ENCODE data around the gene TAGLN.

DNA sequence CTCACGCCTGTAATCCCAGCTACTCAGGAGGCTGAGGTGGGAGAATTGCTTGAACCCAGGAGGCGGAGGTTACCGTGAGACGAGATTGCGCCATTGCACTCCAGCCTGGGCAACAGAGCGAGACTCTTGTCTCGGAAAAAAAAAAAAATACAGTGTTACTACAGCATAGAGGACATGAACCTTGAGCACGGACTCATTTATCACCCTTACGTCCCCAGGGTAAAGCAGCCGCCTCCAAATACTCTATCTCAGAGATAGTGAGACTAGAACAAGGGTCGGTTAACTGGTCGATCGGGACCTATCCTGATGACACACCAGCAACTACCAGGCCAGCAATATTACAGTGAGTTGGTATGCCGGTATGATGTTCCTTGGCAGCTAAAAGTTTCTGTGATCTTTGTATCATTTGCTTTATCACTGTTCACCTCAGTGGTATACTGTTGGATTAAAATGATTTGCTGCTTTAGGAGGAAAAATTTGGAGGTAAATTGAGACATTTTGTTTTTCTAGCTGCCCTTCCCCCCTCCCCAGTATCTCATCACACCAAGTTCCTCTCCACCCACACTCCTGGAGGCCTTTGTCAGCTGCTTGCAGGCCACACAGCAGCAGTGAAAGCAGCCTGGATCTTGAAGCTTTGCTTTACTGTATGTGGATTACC, 27.6 kb upstream of the TAGLN start:
- TF ChIP-seq, protein P1, sequence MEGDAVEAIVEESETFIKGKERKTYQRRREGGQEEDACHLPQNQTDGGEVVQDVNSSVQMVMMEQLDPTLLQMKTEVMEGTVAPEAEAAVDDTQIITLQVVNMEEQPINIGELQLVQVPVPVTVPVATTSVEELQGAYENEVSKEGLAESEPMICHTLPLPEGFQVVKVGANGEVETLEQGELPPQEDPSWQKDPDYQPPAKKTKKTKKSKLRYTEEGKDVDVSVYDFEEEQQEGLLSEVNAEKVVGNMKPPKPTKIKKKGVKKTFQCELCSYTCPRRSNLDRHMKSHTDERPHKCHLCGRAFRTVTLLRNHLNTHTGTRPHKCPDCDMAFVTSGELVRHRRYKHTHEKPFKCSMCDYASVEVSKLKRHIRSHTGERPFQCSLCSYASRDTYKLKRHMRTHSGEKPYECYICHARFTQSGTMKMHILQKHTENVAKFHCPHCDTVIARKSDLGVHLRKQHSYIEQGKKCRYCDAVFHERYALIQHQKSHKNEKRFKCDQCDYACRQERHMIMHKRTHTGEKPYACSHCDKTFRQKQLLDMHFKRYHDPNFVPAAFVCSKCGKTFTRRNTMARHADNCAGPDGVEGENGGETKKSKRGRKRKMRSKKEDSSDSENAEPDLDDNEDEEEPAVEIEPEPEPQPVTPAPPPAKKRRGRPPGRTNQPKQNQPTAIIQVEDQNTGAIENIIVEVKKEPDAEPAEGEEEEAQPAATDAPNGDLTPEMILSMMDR (IDR thresholded peaks at IDR 0.05) = no peak
- TF ChIP-seq GABPA (IDR thresholded peaks at IDR 0.05; ENCODE audit: low read depth) = no peak
- TF ChIP-seq CHD2 (IDR thresholded peaks at IDR 0.05; ENCODE audit: low read length, partially characterized antibody) = no peak
- TF ChIP-seq, protein P2, sequence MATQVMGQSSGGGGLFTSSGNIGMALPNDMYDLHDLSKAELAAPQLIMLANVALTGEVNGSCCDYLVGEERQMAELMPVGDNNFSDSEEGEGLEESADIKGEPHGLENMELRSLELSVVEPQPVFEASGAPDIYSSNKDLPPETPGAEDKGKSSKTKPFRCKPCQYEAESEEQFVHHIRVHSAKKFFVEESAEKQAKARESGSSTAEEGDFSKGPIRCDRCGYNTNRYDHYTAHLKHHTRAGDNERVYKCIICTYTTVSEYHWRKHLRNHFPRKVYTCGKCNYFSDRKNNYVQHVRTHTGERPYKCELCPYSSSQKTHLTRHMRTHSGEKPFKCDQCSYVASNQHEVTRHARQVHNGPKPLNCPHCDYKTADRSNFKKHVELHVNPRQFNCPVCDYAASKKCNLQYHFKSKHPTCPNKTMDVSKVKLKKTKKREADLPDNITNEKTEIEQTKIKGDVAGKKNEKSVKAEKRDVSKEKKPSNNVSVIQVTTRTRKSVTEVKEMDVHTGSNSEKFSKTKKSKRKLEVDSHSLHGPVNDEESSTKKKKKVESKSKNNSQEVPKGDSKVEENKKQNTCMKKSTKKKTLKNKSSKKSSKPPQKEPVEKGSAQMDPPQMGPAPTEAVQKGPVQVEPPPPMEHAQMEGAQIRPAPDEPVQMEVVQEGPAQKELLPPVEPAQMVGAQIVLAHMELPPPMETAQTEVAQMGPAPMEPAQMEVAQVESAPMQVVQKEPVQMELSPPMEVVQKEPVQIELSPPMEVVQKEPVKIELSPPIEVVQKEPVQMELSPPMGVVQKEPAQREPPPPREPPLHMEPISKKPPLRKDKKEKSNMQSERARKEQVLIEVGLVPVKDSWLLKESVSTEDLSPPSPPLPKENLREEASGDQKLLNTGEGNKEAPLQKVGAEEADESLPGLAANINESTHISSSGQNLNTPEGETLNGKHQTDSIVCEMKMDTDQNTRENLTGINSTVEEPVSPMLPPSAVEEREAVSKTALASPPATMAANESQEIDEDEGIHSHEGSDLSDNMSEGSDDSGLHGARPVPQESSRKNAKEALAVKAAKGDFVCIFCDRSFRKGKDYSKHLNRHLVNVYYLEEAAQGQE (IDR thresholded peaks at IDR 0.05; ENCODE audit: low read depth, low read length) = no peak
- TF ChIP-seq POLR2AphosphoS5 (IDR thresholded peaks at IDR 0.05; ENCODE audit: low read depth, low read length) = no peak
